Bronchial epithelial cell (primary cell): ENCODE measurements around the gene CBFA2T2. TPM values are rescaled to one million over a fixed set of nuclear protein-coding genes. Genes with fewer than 3 reads are reported as not detected.
"Not testable (repeated sequence)": the region's sequence is repeated elsewhere in the genome, so short reads cannot be mapped to it uniquely, and the experiment has no call there.

Experiments used
- DNase-seq: peaks from one replicate; pipeline ENCODE4 v3.0.0-alpha.2; 2010; ENCODE audit warnings: low read depth
- FAIRE-seq: peaks from 2 replicates; lab custom pipeline; 2011; peaks lifted over from hg19 to GRCh38; lab: Jason Lieb, UNC
- H3K27me3 ChIP-seq: 2 replicates; pipeline ENCODE4 v1.5.1; 2011; ENCODE audit warnings: low read length; ENCODE audit not compliant: control insufficient read depth, insufficient read depth
- H3K36me3 ChIP-seq: 2 replicates; pipeline ENCODE4 v1.5.1; 2011; ENCODE audit warnings: low read length; ENCODE audit not compliant: control insufficient read depth, insufficient read depth
- H3K4me3 ChIP-seq: 2 replicates; pipeline ENCODE4 v1.5.1; 2011; ENCODE audit warnings: mild to moderate bottlenecking, low read depth, low read length, control low read depth
- CTCF ChIP-seq: IDR thresholded peaks from 2 replicates; pipeline ENCODE4 v1.5.1; 2011; ENCODE audit warnings: mild to moderate bottlenecking, moderate library complexity, low read length, control low read depth, inconsistent platforms; ENCODE audit not compliant: insufficient read depth, severe bottlenecking
- total RNA-seq: library from RNA; depleted of rRNA; stranded (reverse); fragments of >200 nt; gene quantifications from 2 replicates; pipeline ENCODE4 v1.2.1, GENCODE V29; 2014

The CBFA2T2 gene
- total RNA-seq, 1 donor from 2014 or later, result 5.3 TPM

- H3K36me3 ChIP-seq, result peaks cover 1% of the 10 kb centered on the region
- H3K27me3 ChIP-seq, result no peaks in the 10 kb centered on the region
- FAIRE-seq (no peak), DNase-seq (no peak)
- H3K4me3 ChIP-seq, result no peak overlapping the region
- no peak for TF ChIP-seq CTCF
These were observed 65.9 kb downstream of the CBFA2T2 start for GRCh38 chr20:33555755-33556154.

- no peak for DNase-seq
- no peaks in the 10 kb centered on the region for H3K36me3 ChIP-seq
- H3K4me3 ChIP-seq, result no peak overlapping the region
- FAIRE-seq, result no peak
- H3K27me3 ChIP-seq, result no peaks in the 10 kb centered on the region
- no peak for TF ChIP-seq CTCF
These were observed 66.3 kb downstream of the CBFA2T2 start for GRCh38 chr20:33556246-33556645.

- DNase-seq (no peak), FAIRE-seq (no peak)
- no peak for TF ChIP-seq CTCF
- H3K4me3 ChIP-seq, result no peak overlapping the region
- no peaks in the 10 kb centered on the region for H3K27me3 ChIP-seq
- no peaks in the 10 kb centered on the region for H3K36me3 ChIP-seq
These were observed 68.7 kb downstream of the CBFA2T2 start for GRCh38 chr20:33558348-33559144.

GRCh38 chr20:33559212-33559611 is 69.3 kb downstream of the CBFA2T2 start:
- no peak for TF ChIP-seq CTCF
- DNase-seq, result no peak
- Histone ChIP-seq H3K27me3 (no peaks in the 10 kb centered on the region), H3K36me3 (no peaks in the 10 kb centered on the region), H3K4me3 (no peak overlapping the region)
- no peak for FAIRE-seq

DNA sequence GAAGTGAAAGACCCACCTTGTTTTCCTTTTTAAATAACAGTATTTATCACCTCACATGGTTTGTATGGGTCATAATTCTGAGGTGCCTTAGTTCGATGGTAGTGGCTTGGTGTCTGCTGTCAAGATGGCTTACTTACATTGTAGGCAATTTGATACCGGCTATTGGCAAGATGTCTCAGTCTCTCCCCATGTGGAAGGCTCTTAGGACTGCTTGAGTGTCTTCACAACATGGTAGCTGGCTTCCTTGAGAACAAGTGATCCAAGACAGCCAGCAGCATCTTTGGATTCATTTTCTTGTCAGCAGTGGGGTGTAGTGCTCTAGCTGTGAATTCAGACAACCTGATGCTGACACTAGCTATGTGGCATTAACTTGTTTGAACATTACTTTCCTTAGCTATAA is 70.1 kb downstream of the CBFA2T2 start:
- no peaks in the 10 kb centered on the region for H3K27me3 ChIP-seq
- FAIRE-seq, result no peak
- no peak for TF ChIP-seq CTCF

DNA sequence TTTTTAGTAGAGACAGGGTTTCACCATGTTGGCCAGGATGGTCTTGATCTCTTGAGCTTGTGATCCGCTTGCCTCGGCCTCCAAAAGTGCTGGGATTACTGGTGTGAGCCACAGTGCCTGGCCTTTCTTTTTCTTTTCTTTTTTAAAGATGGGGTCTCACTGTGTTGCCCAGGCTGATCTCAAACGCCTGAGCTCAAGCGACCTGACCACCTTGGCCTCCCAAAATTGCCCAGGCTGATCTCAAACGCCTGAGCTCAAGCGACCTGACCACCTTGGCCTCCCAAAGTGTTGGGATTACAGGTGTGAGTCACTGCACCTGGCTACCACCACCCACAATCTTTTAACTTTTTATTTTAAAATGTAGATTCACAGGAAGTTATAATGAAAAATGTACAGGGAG is 71.2 kb downstream of the CBFA2T2 start:
- not testable (repeated sequence) for H3K36me3 ChIP-seq, DNase-seq, FAIRE-seq, H3K4me3 ChIP-seq, H3K27me3 ChIP-seq

More for the DNA sequence above, 70.1 kb downstream of the CBFA2T2 start:
- Histone ChIP-seq H3K4me3 (no peak overlapping the region), H3K36me3 (no peaks in the 10 kb centered on the region)
- DNase-seq, result no peak
